GM12878 (cell line): Measurements from ENCODE around the gene CLEC16A. TPM values are rescaled to one million over a fixed set of nuclear protein-coding genes. Genes with fewer than 3 reads are reported as not detected.

ENCODE experiments used
- ATAC-seq: fragments of 200-7000 bp; cut with Tn5 transposase; 3 replicates; pipeline ENCODE4 v1.9.1; 2020; ENCODE audit warnings: mild to moderate bottlenecking, moderate library complexity
- BruUV-seq: library from RNA; stranded (reverse); fragments of 400-500 nt; replicated peaks from 2 replicates; lab custom pipeline; 2021; lab: Mats Ljungman, UMichigan
- CTCF ChIA-PET: fragments of 300-600 bp; sonication (Branson Sonifier 250); formaldehyde crosslinking; extraction: SDS; loops from one replicate; lab custom pipeline; 2021; ENCODE audit warnings: inconsistent platforms; lab: Yijun Ruan, JAX
- POLR2A ChIA-PET: fragments of 350-600 bp; formaldehyde crosslinking; extraction: SDS; loops from one replicate; lab custom pipeline; 2021; ENCODE audit warnings: inconsistent platforms; lab: Charles Lee
- RAD21 ChIA-PET: fragments of 300-600 bp; sonication (Branson Sonifier 250); formaldehyde crosslinking; loops from one replicate; lab custom pipeline; 2023; ENCODE audit warnings: antibody characterized with exemption; ENCODE audit not compliant: unreplicated experiment; lab: Charles Lee
- SMC1A ChIA-PET: fragments of 300-600 bp; sonication (Branson Sonifier 250); formaldehyde crosslinking; loops from one replicate; lab custom pipeline; 2023; ENCODE audit not compliant: unreplicated experiment, uncharacterized antibody; lab: Charles Lee
- DNase-seq: peaks from one replicate; pipeline ENCODE4 v3.0.0-alpha.2; 2011; ENCODE audit warnings: low read depth, low spot score
- FAIRE-seq: peaks from 3 replicates; lab custom pipeline; 2011; peaks lifted over from hg19 to GRCh38; lab: Jason Lieb, UNC
- H2AFZ ChIP-seq: 2 replicates; pipeline ENCODE4 v1.6.0; 2011; ENCODE audit warnings: low read depth, low read length, control low read depth; ENCODE audit not compliant: control insufficient read depth
- H3K27ac ChIP-seq: 2 replicates; pipeline ENCODE4 v1.5.1; 2011; ENCODE audit warnings: control low read depth; ENCODE audit not compliant: control insufficient read depth, insufficient read depth
- H3K27me3 ChIP-seq, 2 experiments: replicated peaks in 1 of 2; 2 replicates each; pipeline versions ENCODE4 v1.6.0 to v1.6.1; 2011; ENCODE audit warnings: low read length in 1 of 2; ENCODE audit not compliant: control insufficient read depth in 2 of 2, insufficient read depth in 2 of 2
- H3K36me3 ChIP-seq, 2 experiments: 2 replicates each; pipeline ENCODE4 v1.5.1; 2011; ENCODE audit warnings: low read length in 1 of 2; ENCODE audit not compliant: control insufficient read depth in 2 of 2, insufficient read depth in 2 of 2
- H3K4me1 ChIP-seq: 2 replicates; pipeline ENCODE4 v1.6.1; 2011; ENCODE audit warnings: mild to moderate bottlenecking, low read length, moderate library complexity, mixed read lengths; ENCODE audit not compliant: control insufficient read depth, insufficient read depth
- H3K4me2 ChIP-seq: 2 replicates; pipeline ENCODE4 v1.6.0; 2011; ENCODE audit warnings: control low read depth; ENCODE audit not compliant: control insufficient read depth, insufficient read depth
- H3K4me3 ChIP-seq: fragments of 200-600 bp; sonication (generic); 2 replicates; pipeline ENCODE4 v1.5.1; 2016
- H3K79me2 ChIP-seq: 2 replicates; pipeline ENCODE4 v1.6.0; 2011; ENCODE audit warnings: low read length; ENCODE audit not compliant: control insufficient read depth, insufficient read depth
- H3K9ac ChIP-seq: 2 replicates; pipeline ENCODE4 v1.8.0; 2011; ENCODE audit warnings: low read length, control low read depth, mixed read lengths; ENCODE audit not compliant: control insufficient read depth, insufficient read depth
- H3K9me3 ChIP-seq: replicated peaks from 3 replicates; pipeline ENCODE4 v1.5.1; 2011; ENCODE audit warnings: mild to moderate bottlenecking, low read length; ENCODE audit not compliant: control insufficient read depth, insufficient read depth
- H4K20me1 ChIP-seq: 2 replicates; pipeline ENCODE4 v1.6.0; 2011; ENCODE audit not compliant: control insufficient read depth, insufficient read depth
- ATF2 ChIP-seq: IDR thresholded peaks from 2 replicates; pipeline ENCODE4 v1.6.1; 2012; ENCODE audit warnings: low read length, inconsistent platforms
- KDM1A ChIP-seq: fragments of 200-600 bp; sonication (generic); IDR thresholded peaks from 2 replicates; pipeline ENCODE4 v1.6.1; 2016; ENCODE audit warnings: borderline replicate concordance
- MAX ChIP-seq: IDR thresholded peaks from 2 replicates; pipeline ENCODE4 v1.6.1; 2012; ENCODE audit warnings: low read depth, low read length, improper control_type of control experiment
- MYC ChIP-seq: IDR thresholded peaks from 2 replicates; pipeline ENCODE4 v1.6.1; 2011; ENCODE audit warnings: mild to moderate bottlenecking, low read length, moderate library complexity, inconsistent platforms; ENCODE audit not compliant: insufficient read depth, insufficient replicate concordance, insufficient read length, severe bottlenecking
- NR2C2 ChIP-seq: IDR thresholded peaks from 2 replicates; pipeline ENCODE4 v1.6.1; 2011; ENCODE audit warnings: borderline replicate concordance, low read depth; ENCODE audit not compliant: control insufficient read depth, insufficient read length
- PBX3 ChIP-seq: IDR thresholded peaks from 2 replicates; pipeline ENCODE4 v1.6.1; 2011; ENCODE audit warnings: mild to moderate bottlenecking, low read depth, low read length, moderate library complexity; ENCODE audit not compliant: insufficient replicate concordance
- PKNOX1 ChIP-seq: fragments of 450-650 bp; IDR thresholded peaks from 2 replicates; pipeline ENCODE4 v1.6.1; 2016; ENCODE audit warnings: mild to moderate bottlenecking
- RBBP5 ChIP-seq: fragments of 200-600 bp; sonication (generic); conservative IDR thresholded peaks from 2 replicates; pipeline ENCODE4 v1.6.1; 2016
- RUNX3 ChIP-seq: IDR thresholded peaks from 2 replicates; pipeline ENCODE4 v1.6.1; 2012; ENCODE audit warnings: low read length, inconsistent platforms
- SKIL ChIP-seq: fragments of 450-650 bp; IDR thresholded peaks from 2 replicates; pipeline ENCODE4 v1.6.1; 2017; ENCODE audit warnings: mild to moderate bottlenecking, low read depth, inconsistent platforms; ENCODE audit not compliant: poor library complexity, severe bottlenecking
- SREBF1 ChIP-seq: IDR thresholded peaks from 2 replicates; pipeline ENCODE4 v1.6.1; 2012; ENCODE audit warnings: mild to moderate bottlenecking, low read length
- SUZ12 ChIP-seq: fragments of 200-600 bp; sonication (generic); IDR thresholded peaks from one replicate; pipeline ENCODE4 v1.6.1; 2018; ENCODE audit warnings: antibody characterized with exemption, mild to moderate bottlenecking; ENCODE audit not compliant: unreplicated experiment
- TARDBP ChIP-seq: IDR thresholded peaks from 2 replicates; pipeline ENCODE4 v1.6.1; 2016; ENCODE audit warnings: borderline replicate concordance
- USF2 ChIP-seq: IDR thresholded peaks from 2 replicates; pipeline ENCODE4 v1.6.1; 2011; ENCODE audit warnings: low read depth, low read length, improper control_type of control experiment, borderline replicate concordance
- WGBS: methylation state at CpG from one replicate; pipeline ENCODE4 v1.1.6; 2016; ENCODE audit warnings: low lambda C conversion rate; ENCODE audit not compliant: insufficient replicate concordance, insufficient coverage; ENCODE audit errors: missing lambda C conversion rate; 5-methylcytosine and 5-hydroxymethylcytosine counted together
- in situ Hi-C: fragments of 300-500 bp; cut with MboI; formaldehyde crosslinking; loops from 9 replicates; pipeline ENCODE4 v1.14.3; 2018; ENCODE audit warnings: mixed read lengths
- intact Hi-C: fragments of 100-400 bp; cut with micrococcal nuclease; formaldehyde crosslinking; loops from one replicate; pipeline ENCODE4 v1.14.2; 2022; ENCODE audit not compliant: unreplicated experiment
- polyA plus RNA-seq, 11 experiments: library from polyadenylated mRNA; depleted of rRNA in 4 of 11; unstranded in 6 of 11; stranded (reverse) in 5 of 11; fragments of >200 nt; fragmentation: Nextera tagmentation in 4 of 11; fragmentation: Illumina TruSeq in 1 of 11; extraction: Ambion mirVana in 4 of 11; extraction: Trizol in 1 of 11; gene quantifications; 1 replicate in 1 of 11; 2 replicates in 10 of 11; pipeline versions ENCODE4 v1.2.1 to v1.2.3, GENCODE V29; 2011 to 2016; ENCODE audit warnings: inconsistent platforms in 2 of 11, missing spikeins in 2 of 11, low read depth in 1 of 11
- total RNA-seq, 4 experiments: library from RNA; depleted of rRNA in 3 of 4; stranded (reverse); fragments of >200 nt in 3 of 4; fragmentation: Illumina TruSeq in 1 of 4; extraction: Trizol in 1 of 4; gene quantifications; 2 replicates each; pipeline versions ENCODE4 v1.2.1 to v1.2.3, GENCODE V29; 2013 to 2021

The CLEC16A gene
- total and polyA plus RNA-seq, 10 of the 15 experiments (the other 5 are each of a cell fraction or from before 2014, with no cell fraction given): 1.5 to 28.8 (median 19.2) TPM

GRCh38 chr16:10961231-10961630 is 16.9 kb downstream of the CLEC16A start:
- ATAC-seq: no peak
- ChIA-PET CTCF (interaction anchor here (0.8 to 7.6 kb wide), 5 partner anchors 11 to 446 kb away, joined by 3 to 61 read pairs (median 10); no protein-coding TSS in a partner anchor), SMC1A (interaction anchor here (0.7 to 2.6 kb wide), 4 partner anchors 10 to 554 kb away, joined by 3 to 15 read pairs (median 6); partner anchors contain the start of gene SOCS1), RAD21 (interaction anchor here (1.0 kb wide), 1 partner anchor 22 kb away, joined by 3 read pairs; no protein-coding TSS in a partner anchor), POLR2A (interaction anchor here (5.1 to 5.5 kb wide), 2 partner anchors 11 kb away, joined by 20 to 38 read pairs; no protein-coding TSS in a partner anchor)
- Histone ChIP-seq H3K27ac (no peak overlapping the region), H3K9me3 (no peaks in the 10 kb centered on the region), H3K4me3 (no peak overlapping the region), H4K20me1 (no peaks in the 10 kb centered on the region), H3K79me2 (peaks cover 7% of the 10 kb centered on the region), H3K9ac (no peak overlapping the region), H3K27me3 (no peaks in the 10 kb centered on the region), H3K36me3 (peaks cover 21 to 24% of the 10 kb centered on the region in 2 experiments), H3K4me2 (no peak overlapping the region), H3K4me1 (peaks cover 45% of the 10 kb centered on the region), H2AFZ (no peak overlapping the region)
- DNase-seq: no peak
- in situ Hi-C loops: loop anchor here (10.0 to 25.0 kb wide), 3 partner anchors 701 to 1014 kb away; partner anchors contain the start of genes SNN and SNX29
- no TSS peak for BruUV-seq
- intact Hi-C loops: loop anchor here (5.0 kb wide), 1 partner anchor 446 kb away; no protein-coding TSS in a partner anchor
- no peak for FAIRE-seq
- 77% methylated on average over 7 of the region's 7 CpGs for WGBS
- TF ChIP-seq SKIL (no peak), RBBP5 (no peak), MYC (no peak), KDM1A (no peak), MAX (no peak), PBX3 (no peak), RUNX3 (no peak), PKNOX1 (no peak), ATF2 (no peak), SUZ12 (no peak), NR2C2 (no peak), TARDBP (no peak), SREBF1 (no peak), USF2 (no peak)
